SK-N-MC (cell line): ENCODE results near the gene KBTBD6.

ENCODE experiments used
- EZH2 ChIP-seq: fragments of 200-600 bp; sonication (generic); IDR thresholded peaks from one replicate; pipeline ENCODE4 v1.6.1; 2017; ENCODE audit warnings: antibody characterized with exemption
- POLR2AphosphoS5 ChIP-seq: IDR thresholded peaks from 2 replicates; pipeline ENCODE4 v1.6.1; 2012; ENCODE audit warnings: mild to moderate bottlenecking, low read depth, low read length, borderline replicate concordance

- TF ChIP-seq POLR2AphosphoS5 (no peak), EZH2 (no peak)
Measured at GRCh38 chr13:41117869-41118268, 14.7 kb downstream of the KBTBD6 start.
